GM21526 (cell line): ENCODE data around the gene AACS.

Experiments
- ATAC-seq: cut with Tn5 transposase; IDR thresholded peaks from one replicate; pipeline ENCODE4 v1.9.1; 2021; ENCODE audit warnings: moderate library complexity; ENCODE audit not compliant: unreplicated experiment, low FRiP score

The AACS gene

DNA sequence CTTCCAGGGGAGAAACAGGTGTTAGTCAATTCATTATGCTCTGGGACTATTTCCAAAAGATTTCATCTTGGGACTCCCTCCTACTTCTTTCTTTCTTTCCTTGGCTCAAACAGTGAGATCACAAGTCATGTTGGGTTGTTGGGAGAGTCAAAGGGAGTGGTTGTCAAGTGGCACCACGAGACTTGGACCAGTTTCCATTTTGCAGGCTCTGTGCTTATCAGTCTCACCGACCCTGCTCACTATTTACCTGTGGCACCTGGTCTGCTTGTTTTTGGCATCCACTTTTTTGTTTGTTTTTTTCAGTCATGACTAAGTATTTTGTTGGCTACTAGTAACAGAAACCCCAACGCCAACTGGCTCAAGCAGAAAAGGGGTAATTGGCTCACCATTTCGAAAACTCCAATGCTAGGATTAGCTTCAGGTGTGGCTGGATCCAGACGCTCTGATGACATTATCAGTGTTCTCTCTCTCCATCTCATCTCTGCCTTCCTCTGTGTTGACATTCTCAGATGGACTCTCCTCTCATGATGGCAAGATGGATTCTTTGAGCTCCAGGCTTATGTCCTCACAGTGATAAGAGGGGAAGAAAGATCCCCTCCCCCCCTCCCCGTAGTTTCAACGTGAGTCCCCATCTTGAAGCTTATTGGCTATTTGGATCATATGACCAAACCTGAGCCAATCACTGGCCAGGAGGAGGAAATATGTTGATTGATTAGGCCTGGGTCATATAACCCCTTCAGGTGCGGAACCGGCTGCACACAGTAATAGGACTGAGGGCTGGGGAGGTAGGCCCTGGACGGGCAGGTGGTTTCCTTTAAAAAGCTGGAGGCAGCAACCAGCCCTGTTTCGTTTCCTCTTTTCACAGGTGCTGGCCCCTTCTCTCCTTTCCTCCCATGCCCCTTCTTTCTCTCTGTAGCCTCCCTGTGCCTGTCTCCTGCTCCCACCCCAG lies 84.2 kb downstream of the AACS start:
- ATAC-seq = peak; percentile 95

DNA sequence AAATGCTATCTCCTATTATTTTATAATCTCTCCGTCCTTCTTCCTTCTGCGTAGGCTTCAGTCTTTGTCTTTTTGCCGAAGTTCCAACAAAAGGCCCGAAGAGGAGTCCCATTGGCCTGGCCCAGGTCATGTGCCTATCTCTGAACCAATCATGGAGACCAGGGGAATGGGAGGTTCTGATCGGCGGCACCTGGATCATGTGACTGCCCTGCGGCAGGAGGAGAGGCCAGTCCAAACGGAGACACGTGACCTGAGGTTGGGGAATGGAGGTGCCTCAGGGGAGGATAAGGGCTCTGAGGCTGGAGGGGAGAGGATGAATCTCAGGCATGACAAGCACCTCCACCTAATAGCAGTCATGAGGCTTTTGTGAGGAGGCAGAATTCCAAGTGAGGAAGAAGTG lies 86.0 kb downstream of the AACS start:
- ATAC-seq = no peak

DNA sequence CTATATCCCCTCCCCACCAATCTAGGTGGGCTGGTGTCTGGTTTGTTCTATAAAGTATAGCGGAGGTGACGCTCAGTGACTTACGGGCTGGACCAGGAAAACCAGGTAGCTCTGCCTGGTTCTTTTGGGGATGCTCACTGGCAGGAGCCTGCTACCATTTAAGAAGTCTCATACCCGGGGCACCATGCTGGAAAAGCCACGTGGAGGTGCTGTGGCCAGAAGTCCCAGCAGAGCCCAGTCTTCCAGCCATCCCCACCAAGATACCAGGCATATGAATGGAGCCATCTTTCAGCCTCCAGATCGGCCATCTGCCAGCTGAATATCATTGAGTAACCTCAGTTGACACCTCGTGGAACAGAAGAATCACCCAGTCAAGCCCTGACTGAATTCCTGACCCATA lies 87.2 kb downstream of the AACS start:
- ATAC-seq = no peak

DNA sequence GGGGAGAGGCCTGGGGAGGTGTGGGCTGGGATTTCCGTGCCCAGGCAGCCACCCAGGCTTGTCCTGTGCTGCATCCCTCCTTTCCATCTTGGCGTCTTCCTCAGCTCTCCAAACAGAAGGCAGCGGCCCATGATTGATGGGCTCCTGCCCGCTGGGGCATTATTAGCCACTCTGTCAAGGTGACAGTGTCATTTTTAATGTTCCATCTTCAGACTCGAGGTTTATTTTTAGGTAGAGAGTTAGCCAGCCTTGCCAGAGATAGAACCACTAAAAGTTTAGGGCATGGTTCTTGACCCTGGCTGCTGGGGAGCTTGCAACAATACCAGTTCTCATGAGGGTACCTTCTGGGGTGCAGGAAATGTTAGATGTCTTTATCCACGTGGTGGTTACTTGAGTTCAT lies 90.1 kb downstream of the AACS start:
- no peak for ATAC-seq

DNA sequence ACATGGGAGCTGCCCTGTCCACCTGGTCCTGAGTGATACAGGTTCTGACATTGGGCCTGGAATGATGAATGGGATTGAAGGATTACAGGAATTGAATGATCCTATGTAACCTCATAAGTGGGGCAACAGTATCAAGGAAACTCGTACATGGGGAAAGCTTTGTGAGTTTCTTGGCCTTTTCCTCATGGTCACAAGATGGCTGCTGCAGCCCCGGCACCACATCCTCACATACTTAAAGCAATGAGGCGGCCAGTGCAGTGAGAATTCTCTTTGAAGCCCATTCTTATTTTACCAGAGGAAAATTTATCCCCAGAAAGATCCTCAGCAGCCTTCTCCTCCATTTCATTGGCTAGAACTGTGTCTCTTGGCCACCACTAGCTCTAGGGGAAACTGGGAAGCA lies 91.9 kb downstream of the AACS start:
- no peak for ATAC-seq

DNA sequence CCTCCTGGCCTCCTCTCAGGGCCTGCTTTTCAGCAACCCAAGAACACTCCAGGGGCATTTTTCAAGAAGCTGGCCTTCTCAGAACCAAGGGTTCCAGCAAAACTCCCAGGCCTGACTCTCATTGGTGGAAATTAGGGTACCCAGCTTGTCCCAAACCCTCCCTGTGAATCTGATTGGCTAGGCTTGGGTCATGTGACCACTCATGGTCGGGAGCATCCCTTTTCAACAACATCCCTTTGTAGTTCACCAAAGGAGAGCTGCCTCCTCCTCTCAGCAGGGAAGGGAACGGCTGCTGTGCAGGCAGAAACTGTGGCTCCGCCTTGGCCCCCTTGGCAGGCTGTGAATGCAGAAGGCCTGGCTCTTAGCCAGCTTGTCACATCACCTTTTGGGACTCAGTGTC lies 94.5 kb downstream of the AACS start:
- ATAC-seq = no peak

DNA sequence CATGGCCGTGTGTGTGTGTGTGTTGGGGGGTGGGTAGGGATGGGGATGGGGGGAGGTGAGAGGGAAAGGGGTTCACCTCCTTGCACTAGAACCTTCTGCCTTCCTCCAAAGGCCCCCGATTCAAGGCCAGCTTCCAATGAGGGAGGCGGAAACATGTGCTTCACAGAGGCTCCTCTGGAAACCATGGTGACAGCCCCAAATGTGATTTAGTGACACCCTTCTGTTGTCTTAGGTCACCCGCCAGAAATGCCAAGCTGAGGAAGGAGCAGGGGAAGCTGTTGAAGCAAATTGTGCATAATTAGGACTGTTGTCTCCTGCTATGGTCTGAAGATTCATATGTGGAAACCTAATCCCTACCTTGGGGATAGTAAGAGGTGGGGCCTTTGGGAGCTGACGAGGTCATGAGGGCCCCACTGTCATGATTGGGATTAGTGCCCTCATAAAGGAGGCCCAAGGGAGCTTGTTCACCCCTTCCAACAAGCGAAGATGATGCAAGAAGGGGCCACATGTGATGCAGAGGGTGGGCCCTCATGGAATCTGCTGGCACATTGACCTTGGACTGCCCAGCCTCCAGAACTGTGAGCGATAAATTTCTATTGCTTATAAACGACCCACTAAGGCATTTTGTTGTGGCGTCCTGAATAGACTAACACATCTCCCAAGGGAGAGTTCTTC lies 95.2 kb downstream of the AACS start:
- no peak for ATAC-seq

DNA sequence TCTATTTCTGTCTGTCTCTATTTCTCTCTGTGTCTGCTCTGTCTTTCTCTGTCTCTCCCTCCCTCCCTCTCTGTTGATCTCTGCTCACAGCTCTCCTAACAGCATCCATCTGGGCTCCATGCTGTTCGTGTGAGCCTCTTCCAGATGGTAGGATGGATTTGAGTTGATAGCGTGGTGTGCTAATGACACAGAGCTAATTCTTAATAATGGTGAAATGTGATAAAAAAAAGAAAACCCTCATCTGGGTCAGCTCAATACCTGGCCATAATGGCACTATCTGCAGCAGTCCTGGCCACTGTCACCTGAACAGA lies 96.4 kb downstream of the AACS start:
- ATAC-seq = no peak

DNA sequence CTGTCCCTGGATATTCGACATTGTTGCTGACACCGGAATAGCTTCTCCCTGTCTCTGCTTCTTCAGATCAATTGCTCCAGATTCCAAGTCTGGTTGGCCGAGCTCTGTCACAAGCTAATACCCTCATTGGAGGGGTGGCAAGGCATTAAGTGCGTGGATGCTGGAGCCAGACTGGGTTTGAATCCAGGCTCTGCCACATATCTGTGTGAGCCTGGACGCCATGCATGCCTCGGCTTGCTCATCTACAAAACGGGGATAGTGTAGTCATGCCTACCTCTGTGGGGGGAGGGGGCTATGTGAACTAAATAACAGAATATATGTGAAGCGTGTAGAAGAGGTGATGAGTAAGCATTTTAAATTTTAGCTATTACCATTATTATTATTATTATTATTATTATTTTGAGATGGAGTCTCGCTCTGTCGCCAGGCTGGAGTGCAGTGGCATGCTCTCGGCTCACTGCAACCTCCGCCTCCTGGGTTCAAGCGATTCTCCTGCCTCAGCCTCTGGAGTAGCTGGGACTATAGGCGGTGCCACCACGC lies 97.3 kb downstream of the AACS start:
- ATAC-seq = no peak

DNA sequence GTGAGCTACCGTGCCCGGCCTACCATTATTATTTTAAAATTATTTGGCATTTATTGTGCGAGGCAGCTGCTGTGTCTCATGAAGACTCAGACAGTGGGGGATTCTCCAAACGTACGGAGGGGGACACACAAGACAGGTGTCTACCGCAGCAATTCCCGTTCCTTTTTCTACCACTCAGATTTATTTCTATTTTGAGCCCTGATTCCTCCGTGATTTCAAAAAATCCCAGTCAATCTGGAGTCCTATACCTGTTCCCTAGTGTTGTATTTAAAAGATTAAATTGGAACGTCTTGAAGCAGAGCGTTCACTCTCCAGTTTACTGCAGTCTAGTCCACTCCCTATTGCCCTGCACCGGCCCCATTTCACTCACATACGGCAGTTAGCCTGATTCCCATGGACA lies 97.9 kb downstream of the AACS start:
- ATAC-seq = no peak

DNA sequence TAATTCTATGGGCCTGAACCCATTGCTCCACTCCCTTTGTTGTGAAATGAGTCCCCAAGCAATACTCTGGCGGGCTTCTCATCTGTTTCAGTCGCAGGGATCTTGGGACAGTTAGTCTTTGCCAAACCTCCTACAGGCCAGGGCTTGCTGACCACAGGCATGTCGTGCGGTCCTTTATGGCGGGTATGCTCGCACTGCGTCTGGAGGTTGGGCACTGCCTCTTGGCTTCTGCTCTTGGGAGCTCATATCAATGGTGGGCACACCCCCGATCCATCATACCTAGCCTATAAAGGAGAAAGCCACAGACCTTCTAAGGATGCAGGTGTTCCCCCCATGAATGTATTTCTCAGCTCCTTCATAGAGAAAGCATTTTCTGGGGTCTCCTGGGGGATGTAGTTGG lies 99.3 kb downstream of the AACS start:
- no peak for ATAC-seq

DNA sequence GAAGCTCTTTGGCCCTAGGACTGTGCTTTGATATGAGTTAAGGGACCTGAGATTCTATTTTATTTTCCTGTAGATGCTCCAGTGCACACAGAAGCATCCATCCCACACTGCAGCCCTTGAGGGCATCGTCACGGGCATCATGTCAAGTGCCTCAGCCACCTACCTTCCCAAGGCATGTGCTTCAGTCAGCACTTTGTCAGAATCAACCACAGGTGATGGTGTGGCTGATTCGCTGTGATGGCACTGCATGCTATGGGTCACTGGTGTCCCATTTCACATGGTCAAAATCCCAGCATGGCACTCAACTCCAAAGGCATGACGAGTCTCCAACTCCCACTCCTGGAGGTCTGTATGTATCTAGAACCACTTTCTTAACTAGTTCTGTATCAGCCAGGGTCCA lies 100.8 kb downstream of the AACS start:
- ATAC-seq = no peak

DNA sequence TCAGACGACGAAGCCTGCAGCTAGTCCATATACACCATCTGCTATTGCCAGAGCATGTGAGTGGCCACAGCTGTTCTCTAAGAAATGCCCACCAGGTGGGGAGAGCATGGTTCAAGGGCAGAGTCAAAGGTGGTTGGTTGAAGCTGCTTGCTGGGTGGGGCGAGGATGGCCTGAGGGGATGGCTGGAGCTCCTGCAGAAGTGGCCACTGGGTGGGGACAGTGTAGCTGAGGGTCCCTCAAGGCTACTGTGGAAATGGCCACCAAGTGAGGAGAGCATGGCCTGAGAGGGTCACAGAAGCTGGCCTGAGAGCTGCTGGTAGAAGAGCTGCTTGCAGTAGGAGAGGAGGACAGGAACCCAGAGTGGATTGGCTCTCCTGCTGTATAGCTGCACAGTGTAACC lies 102.4 kb downstream of the AACS start:
- ATAC-seq = no peak

DNA sequence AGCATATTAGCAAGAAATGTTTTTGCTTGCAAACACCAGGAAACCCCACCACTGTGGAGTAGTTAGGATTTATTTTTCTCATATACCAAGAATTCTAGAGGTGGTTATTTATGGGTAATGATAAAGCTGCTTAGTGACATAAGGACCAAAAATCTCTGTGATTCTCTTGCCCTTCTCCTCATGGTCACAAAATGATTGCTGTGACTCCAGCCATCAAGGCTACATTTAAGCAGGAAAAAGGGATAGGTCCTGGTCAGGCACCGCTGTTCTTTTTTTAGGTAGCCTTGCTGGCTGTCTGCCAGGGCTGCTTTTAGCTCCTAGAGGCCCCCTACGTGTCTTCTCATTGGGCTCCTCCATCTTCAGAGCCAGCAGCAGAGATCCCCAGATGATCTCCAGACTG lies 104.2 kb downstream of the AACS start:
- ATAC-seq = no peak

DNA sequence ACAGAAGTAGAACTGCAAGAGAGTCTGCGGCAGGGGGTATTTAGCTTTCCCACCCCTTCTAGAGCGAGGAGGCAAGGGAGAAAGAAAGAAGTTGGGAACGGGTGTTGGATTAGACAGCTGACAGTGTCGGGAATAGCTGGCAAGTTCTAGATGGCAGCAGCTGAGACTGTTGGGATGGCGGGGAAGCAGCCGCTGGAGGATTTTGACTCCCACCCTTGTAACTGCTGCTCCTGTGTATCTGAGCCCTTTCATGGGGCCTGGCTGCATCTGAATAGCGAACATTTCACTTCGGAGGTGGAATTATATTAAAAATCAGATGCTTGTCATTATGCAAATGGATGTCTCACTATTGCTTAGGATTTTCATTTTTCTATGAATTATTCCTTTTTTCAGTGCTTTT lies 104.6 kb downstream of the AACS start:
- ATAC-seq = no peak

DNA sequence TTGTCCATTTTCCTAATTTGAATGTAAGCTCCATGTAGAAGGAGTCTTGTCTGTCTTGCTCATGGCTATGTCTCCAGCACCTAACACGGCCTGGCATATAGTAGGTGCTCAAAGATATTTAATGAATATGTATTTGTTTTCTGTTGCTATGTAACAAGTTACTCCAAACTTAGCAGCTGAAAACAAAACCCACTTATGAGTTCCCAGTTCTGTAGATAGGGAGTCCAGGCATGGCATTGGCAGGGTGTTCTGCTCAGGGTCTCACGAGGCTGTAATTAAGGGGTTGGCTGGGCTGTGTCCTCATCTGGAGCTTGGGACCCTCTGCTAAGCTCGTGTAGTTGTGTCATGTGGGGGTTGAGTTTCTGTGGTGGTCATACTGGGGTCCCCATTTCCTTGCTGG lies 106.0 kb downstream of the AACS start:
- ATAC-seq = no peak

DNA sequence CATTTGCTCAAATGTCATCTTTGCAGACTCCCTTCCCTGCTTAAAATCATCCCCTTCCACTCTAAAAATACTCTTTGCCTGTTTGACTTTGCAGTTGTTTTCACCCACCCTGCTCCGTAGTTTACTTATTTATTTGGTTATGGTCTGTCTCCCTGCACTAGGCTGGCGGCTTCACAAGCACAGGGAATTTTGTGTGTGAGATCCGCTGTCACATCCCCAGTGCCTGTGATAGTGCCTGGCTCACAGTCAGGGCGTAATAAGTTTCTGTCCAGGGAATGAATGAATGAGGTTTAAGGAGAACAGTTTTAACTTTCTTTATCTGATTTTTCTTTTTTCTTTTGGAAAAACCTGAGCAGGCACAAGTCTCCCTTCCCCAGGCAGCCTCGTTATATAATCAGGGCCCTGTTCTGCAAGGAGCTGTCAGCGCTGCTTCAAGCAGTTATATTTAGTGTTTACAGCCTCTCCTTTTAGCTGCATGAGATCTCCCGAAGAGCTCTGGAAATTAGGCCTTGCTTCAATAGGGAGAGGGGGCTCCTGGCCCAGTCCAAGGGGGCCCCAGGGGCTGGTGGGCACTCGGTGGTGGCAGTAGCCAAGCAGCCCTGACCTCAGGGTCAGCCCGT lies 107.1 kb downstream of the AACS start:
- no peak for ATAC-seq

DNA sequence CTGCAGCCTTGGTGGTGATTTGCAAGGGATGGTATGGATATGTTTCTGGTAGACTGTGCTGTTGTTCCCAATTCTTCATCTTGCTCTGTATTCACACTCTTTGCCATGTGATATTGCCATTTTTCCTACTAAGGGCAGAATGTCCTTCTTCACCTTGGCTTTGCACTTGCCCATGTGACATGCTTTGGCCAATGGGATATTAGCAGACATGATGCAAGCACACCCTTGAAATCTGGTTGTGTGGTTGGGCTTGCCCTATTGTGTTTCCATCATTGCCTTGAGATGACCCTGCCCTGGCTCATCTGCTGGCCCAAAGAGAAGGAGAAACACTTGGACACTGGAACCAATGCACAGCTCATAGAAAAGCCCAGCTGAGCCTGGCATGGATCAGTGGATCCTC lies 110.3 kb downstream of the AACS start:
- no peak for ATAC-seq

DNA sequence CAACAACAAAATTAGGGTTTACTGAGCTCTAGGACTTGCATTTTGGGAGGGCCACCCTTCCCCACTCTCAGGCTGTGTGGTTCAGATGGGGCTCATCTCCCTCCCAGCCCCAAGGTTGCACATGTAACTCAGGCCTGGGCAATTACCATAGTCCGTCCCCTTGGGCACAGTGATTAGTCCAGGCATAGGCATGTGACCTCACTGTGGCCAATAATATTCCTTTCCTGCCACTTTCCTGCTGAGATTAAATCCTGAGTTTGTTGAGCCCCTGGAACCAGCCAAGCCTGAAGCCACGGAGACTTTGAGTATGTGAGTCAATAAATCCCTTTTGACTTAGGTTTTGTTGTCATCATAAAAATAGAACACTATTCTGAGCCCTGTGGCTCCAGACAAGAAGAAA lies 113.0 kb downstream of the AACS start:
- no peak for ATAC-seq

DNA sequence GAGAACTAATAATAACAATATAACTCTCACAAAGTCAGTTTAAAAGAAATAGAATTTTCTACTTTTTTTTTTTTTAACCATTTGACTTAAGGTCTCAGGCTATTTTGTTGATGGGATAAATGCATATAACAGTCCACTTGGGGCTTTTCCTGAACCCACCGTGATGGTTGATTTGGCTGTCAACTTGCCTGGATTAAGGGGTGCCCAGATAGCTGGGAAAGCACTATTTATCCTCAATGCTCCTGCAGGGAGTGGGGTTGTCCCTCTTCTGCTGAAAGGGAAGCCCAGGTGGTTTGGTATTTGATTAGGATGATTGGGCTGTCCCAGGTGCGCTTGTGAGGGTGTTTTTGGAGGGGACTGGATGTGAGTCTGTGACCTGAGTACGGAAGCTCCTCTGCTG lies 114.9 kb downstream of the AACS start:
- no peak for ATAC-seq

DNA sequence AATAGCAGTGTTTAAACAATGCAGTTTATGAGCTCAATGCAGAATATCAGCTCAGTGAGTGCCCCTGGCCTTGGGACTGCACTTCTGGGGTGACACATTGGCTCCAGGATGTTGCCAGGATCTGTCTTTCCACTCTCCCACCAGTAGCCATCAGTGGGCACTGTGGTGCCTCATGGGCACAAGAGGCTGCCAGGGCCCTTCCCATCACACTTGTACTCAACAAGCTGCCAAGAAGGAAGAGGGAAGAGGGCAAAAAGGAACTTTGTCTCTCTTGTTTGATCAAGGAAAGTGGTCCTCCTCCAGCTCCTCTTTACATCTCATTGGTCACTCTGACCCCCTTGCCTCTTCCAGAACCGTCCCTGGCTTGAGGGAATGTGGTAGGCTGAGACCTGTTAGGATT lies 115.9 kb downstream of the AACS start:
- no peak for ATAC-seq
